Cardiac muscle cell (in vitro differentiated cells and primary cell): ENCODE results near the gene ZBTB40. TPM values are rescaled to one million over a fixed set of nuclear protein-coding genes. Genes with fewer than 3 reads are reported as not detected.

Experiments
- DNase-seq, 2 donors: peaks; one replicate each; pipeline versions ENCODE4 v3.0.0 to v3.0.0-alpha.2; 2010 to 2017; ENCODE audit warnings: low read depth in 1 of 2, low spot score in 1 of 2
- H3K27ac ChIP-seq: fragments of 200-600 bp; sonication (generic); 2 replicates; pipeline ENCODE4 v1.5.1; 2016
- H3K27me3 ChIP-seq: fragments of 200-600 bp; sonication (generic); 2 replicates; pipeline ENCODE4 v1.6.0; 2016; ENCODE audit warnings: control low read depth
- H3K36me3 ChIP-seq: fragments of 200-600 bp; sonication (generic); 2 replicates; pipeline ENCODE4 v1.5.1; 2016; ENCODE audit warnings: control low read depth
- H3K4me1 ChIP-seq: fragments of 200-600 bp; sonication (generic); 2 replicates; pipeline ENCODE4 v1.8.1; 2017; ENCODE audit warnings: low read depth, mild to moderate bottlenecking, mixed run types
- H3K4me3 ChIP-seq: fragments of 200-600 bp; sonication (generic); 2 replicates; pipeline ENCODE4 v1.5.1; 2016; ENCODE audit warnings: mild to moderate bottlenecking
- H3K9me3 ChIP-seq: fragments of 200-600 bp; sonication (generic); 2 replicates; pipeline ENCODE4 v1.5.1; 2017; ENCODE audit warnings: low read depth, mild to moderate bottlenecking, control low read depth
- polyA plus RNA-seq: library from polyadenylated mRNA; unstranded; fragments of >200 nt; fragmentation: Nextera tagmentation; extraction: Ambion mirVana; gene quantifications from 2 replicates; pipeline ENCODE4 v1.2.1, GENCODE V29; 2016
- total RNA-seq: library from RNA; depleted of rRNA; stranded (reverse); fragments of >200 nt; gene quantifications from 2 replicates; pipeline ENCODE4 v1.2.3, GENCODE V29; 2016
- TF ChIP-seq, protein P1 (sequence below): IDR thresholded peaks from 2 replicates; pipeline ENCODE4 v1.5.1; 2012; ENCODE audit warnings: low read depth, mild to moderate bottlenecking, low read length

ZBTB40 gene
- total and polyA plus RNA-seq, 2 experiments from 2014 or later, result 8.3 to 18.1 TPM

- Histone ChIP-seq H3K4me1 (no peaks in the 10 kb centered on the region), H3K36me3 (peaks cover 13% of the 10 kb centered on the region), H3K4me3 (no peak overlapping the region), H3K27ac (no peak overlapping the region), H3K27me3 (no peaks in the 10 kb centered on the region), H3K9me3 (no peaks in the 10 kb centered on the region)
- TF ChIP-seq, protein P1, sequence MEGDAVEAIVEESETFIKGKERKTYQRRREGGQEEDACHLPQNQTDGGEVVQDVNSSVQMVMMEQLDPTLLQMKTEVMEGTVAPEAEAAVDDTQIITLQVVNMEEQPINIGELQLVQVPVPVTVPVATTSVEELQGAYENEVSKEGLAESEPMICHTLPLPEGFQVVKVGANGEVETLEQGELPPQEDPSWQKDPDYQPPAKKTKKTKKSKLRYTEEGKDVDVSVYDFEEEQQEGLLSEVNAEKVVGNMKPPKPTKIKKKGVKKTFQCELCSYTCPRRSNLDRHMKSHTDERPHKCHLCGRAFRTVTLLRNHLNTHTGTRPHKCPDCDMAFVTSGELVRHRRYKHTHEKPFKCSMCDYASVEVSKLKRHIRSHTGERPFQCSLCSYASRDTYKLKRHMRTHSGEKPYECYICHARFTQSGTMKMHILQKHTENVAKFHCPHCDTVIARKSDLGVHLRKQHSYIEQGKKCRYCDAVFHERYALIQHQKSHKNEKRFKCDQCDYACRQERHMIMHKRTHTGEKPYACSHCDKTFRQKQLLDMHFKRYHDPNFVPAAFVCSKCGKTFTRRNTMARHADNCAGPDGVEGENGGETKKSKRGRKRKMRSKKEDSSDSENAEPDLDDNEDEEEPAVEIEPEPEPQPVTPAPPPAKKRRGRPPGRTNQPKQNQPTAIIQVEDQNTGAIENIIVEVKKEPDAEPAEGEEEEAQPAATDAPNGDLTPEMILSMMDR, result no peak
- DNase-seq, result no peak
These were observed 73.6 kb downstream of the ZBTB40 start for GRCh38 chr1:22525211-22525610.

- Histone ChIP-seq H3K27me3 (no peaks in the 10 kb centered on the region), H3K4me3 (no peak overlapping the region), H3K9me3 (no peaks in the 10 kb centered on the region), H3K27ac (no peak overlapping the region), H3K4me1 (no peaks in the 10 kb centered on the region), H3K36me3 (peaks cover 11% of the 10 kb centered on the region)
- DNase-seq, result no peak
- TF ChIP-seq, protein P1, result no peak
These were observed 74.0 kb downstream of the ZBTB40 start for GRCh38 chr1:22525646-22526045.

GRCh38 chr1:22526098-22526497, 74.4 kb downstream of the ZBTB40 start:
- Histone ChIP-seq H3K27me3 (no peaks in the 10 kb centered on the region), H3K4me1 (peaks cover under 1% of the 10 kb centered on the region), H3K36me3 (peaks cover 11% of the 10 kb centered on the region), H3K4me3 (no peak overlapping the region), H3K9me3 (no peaks in the 10 kb centered on the region), H3K27ac (no peak overlapping the region)
- TF ChIP-seq, protein P1, result no peak
- DNase-seq, result no peak

GRCh38 chr1:22526677-22527076, 75.0 kb downstream of the ZBTB40 start:
- Histone ChIP-seq H3K36me3 (peaks cover 11% of the 10 kb centered on the region), H3K27ac (no peak overlapping the region), H3K4me1 (peaks cover 5% of the 10 kb centered on the region), H3K27me3 (no peaks in the 10 kb centered on the region), H3K4me3 (no peak overlapping the region), H3K9me3 (no peaks in the 10 kb centered on the region)
- no peak for DNase-seq
- TF ChIP-seq, protein P1, result no peak

GRCh38 chr1:22527122-22527521, 75.5 kb downstream of the ZBTB40 start:
- Histone ChIP-seq H3K4me3 (no peak overlapping the region), H3K9me3 (no peaks in the 10 kb centered on the region), H3K36me3 (peaks cover 9% of the 10 kb centered on the region), H3K4me1 (peaks cover 5% of the 10 kb centered on the region), H3K27ac (no peak overlapping the region), H3K27me3 (no peaks in the 10 kb centered on the region)
- TF ChIP-seq, protein P1, result no peak
- no peak for DNase-seq
